Neuron (in vitro differentiated cells): ENCODE data around the gene JPT2.

Source experiments
- H2AFZ ChIP-seq: one replicate; pipeline ENCODE4 v1.6.1; 2013; ENCODE audit warnings: low read depth, mild to moderate bottlenecking, inconsistent platforms, low read length, moderate library complexity
- H3K27me3 ChIP-seq: one replicate; pipeline ENCODE4 v1.6.1; 2013; ENCODE audit warnings: low read length; ENCODE audit not compliant: insufficient read depth
- H3K36me3 ChIP-seq: one replicate; pipeline ENCODE4 v1.6.1; 2013; ENCODE audit warnings: low read length; ENCODE audit not compliant: insufficient read depth
- H3K4me1 ChIP-seq: one replicate; pipeline ENCODE4 v1.6.1; 2013; ENCODE audit warnings: low read length; ENCODE audit not compliant: insufficient read depth
- H3K4me3 ChIP-seq: 2 replicates; pipeline ENCODE4 v1.5.1; 2013; ENCODE audit warnings: mild to moderate bottlenecking, low read length, moderate library complexity
- H3K9me3 ChIP-seq: one replicate; pipeline ENCODE4 v1.6.1; 2013; ENCODE audit warnings: low read length

The JPT2 gene

GRCh38 chr16:1743376-1744337 is 65.6 kb downstream of the JPT2 start:
- H3K36me3 ChIP-seq: peaks cover 42% of the 10 kb centered on the region
- no peak overlapping the region for H3K4me3 ChIP-seq
- no peak overlapping the region for H2AFZ ChIP-seq

DNA sequence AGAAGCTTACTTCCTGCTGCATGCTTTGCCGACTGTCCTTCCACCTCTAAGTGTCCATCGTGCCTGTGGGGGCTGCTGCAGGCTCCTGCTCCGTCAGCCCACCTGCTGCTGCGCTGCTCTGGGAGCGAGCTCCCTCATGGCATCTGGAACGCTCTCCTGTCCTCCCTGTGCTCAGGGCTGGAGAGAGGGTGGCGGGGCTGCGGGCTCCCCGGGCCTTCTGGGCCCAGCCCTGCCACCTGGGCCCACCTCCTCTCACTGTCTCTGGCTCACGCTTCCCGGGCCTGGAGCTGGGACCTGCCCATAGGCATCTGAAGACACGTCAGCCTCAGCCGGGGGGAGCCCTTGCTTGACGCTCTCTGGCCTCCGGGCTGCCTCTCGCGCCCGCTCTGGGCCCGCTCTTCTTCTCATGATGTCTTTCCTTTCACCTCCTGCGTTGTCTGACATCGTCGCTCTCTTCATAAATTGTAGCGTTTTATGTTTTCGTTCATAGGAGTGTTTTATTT is 66.3 kb downstream of the JPT2 start:
- no peaks in the 10 kb centered on the region for H3K27me3 ChIP-seq
- H3K4me1 ChIP-seq: no peaks in the 10 kb centered on the region
- peaks cover 50% of the 10 kb centered on the region for H3K36me3 ChIP-seq
- H3K4me3 ChIP-seq: no peak overlapping the region
- no peaks in the 10 kb centered on the region for H3K9me3 ChIP-seq
- H2AFZ ChIP-seq: no peak overlapping the region

More at GRCh38 chr16:1743376-1744337, 65.6 kb downstream of the JPT2 start:
- Histone ChIP-seq H3K27me3 (no peaks in the 10 kb centered on the region), H3K4me1 (no peaks in the 10 kb centered on the region), H3K9me3 (no peaks in the 10 kb centered on the region)

DNA sequence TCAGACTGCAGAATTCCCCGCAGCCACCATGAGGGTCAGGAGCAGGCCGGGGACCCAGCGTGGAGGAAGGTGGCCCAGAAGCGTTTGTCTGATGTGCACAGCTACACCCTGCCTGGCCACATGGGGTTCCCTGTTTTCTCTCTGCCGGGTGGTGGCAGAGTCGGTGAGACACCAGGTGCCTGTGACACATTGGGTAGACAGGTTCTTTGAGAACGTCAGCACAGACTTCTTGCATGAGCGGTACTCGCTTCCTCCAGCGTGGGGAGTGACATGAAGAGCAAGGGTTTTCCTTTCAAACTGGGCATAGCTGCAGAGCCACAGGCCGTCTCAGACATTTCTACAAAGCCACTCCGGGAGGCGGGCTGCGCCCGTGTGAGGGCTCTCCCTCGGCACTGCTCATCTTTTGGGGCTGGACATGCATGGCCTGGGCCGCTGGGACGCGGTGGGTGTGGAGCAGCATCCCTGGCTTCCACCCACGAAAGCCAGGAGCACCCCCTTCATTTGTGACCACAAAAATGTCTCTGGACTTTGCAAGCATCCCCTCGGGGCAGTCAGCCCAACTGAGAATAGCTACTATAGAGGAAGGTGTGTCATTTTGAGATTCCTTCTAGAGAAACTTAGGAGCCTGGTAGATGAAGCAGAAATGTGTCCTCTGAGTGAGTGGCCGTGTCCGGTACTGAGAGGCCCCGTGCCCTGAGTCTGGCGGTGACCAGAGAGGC is 67.3 kb downstream of the JPT2 start:
- no peak overlapping the region for H3K4me3 ChIP-seq
- no peak overlapping the region for H2AFZ ChIP-seq
- peaks cover 54% of the 10 kb centered on the region for H3K36me3 ChIP-seq
- no peaks in the 10 kb centered on the region for H3K27me3 ChIP-seq
- H3K9me3 ChIP-seq: no peaks in the 10 kb centered on the region
- H3K4me1 ChIP-seq: no peaks in the 10 kb centered on the region

DNA sequence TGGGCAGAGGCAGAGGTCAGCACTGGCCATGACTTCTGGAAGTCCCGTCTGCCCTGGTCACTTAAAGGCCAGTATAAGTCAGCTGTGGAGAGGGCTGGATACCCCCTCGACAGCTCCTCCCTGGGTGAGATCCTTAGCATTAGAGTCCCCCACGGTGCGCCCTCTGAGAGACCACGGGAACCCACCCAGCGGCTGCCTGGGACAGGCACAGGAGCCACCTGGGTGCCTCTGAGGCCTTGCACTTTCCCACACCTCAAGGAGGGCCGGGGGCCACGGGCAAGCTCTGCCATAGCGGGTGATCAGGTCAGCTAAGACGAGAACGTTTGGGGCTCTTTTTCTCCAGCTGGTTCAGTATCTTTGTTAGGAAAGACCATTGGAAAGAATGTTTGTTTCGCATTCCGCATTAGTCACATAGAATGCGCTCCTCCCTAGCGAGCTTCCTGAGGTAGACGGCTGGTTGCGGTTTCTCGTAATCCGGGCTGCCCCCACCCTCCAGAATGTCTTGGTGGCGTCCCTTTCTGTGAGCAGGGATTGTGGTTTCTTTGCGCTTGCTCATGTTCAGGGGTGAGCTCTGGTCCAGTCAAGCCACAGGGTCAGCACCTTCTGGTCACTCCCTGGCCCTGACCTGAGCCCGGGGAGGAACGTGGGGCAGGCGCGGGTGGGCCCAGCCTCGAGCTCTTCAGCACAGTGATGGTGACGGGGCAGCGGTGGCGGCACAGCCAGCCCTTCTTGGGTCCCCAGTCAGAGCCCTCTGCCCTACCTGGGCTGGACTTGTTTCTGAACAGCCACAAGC is 68.0 kb downstream of the JPT2 start:
- Histone ChIP-seq H3K4me3 (no peak overlapping the region), H3K36me3 (peaks cover 57% of the 10 kb centered on the region), H3K4me1 (no peaks in the 10 kb centered on the region), H3K9me3 (no peaks in the 10 kb centered on the region), H2AFZ (no peak overlapping the region), H3K27me3 (no peaks in the 10 kb centered on the region)

GRCh38 chr16:1746693-1747195 is 68.7 kb downstream of the JPT2 start:
- Histone ChIP-seq H3K27me3 (no peaks in the 10 kb centered on the region), H3K9me3 (no peaks in the 10 kb centered on the region), H3K4me3 (no peak overlapping the region), H3K36me3 (peaks cover 62% of the 10 kb centered on the region), H3K4me1 (no peaks in the 10 kb centered on the region), H2AFZ (no peak overlapping the region)

DNA sequence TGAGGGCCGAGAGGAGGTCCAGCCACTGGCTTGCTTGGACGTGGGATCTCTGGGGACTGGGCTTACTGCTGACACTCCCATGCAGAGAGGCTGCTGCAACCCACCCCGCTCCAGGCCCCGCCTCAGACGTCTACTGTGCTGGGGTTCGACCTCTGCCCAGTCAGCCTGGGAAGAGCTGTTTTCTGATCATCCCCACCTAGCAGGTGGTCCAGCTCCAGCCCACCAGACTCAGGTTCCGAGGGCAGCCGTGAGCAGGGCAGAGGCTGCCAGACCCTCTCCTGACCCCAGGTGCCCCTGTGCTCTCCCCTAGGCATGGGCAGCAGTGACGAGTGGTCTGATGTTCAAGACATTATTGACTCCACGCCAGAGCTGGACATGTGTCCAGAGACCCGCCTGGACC is 69.9 kb downstream of the JPT2 start:
- H3K9me3 ChIP-seq: no peaks in the 10 kb centered on the region
- H3K4me1 ChIP-seq: no peaks in the 10 kb centered on the region
- no peak overlapping the region for H2AFZ ChIP-seq
- H3K27me3 ChIP-seq: no peaks in the 10 kb centered on the region
- H3K4me3 ChIP-seq: no peak overlapping the region
- H3K36me3 ChIP-seq: peaks cover 73% of the 10 kb centered on the region

DNA sequence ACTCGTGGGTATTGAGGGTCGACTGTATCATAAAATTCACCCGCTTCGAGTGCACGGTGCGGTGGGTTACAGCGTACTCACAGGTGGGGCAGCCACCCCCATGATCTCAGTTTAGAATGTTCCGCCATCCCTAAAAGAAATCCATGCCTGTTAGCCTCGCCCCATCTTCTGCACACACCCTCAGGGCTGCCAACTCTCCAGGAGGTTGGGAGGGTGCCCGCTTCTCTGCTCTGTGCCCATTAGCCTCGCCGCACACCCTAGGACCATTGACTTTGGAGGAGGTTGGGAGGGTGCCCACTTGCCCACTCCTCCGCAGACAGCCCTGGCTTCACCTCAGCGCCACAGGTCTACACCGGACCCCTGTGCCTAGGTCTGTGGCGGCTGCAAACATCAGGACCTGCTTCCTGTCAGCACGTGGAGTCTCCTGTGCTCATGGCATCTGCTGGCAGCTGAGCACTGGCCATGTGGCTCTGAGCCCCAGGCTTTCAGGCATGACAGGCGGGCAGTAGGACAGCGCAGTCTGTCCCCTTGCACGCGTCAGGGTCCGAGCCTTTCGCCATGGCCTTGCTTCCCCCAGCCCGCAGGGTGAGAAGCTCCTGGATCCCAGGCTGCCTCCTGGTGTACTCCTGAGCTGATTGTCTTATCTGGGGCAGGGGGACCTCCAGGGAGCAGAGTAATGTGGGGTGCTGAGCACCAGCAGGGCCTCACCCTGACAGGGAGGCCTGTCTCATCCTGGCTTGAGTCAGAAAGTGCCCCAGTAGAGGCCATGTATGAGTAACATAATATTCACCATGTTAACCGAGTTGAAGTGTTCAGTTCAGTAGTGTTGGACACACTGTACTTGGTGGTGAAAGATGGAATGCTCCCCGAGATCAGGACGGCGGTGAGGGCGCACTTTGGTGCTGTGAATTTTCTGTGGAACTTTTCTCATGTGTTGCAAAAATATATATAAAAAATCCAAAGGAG is 71.4 kb downstream of the JPT2 start:
- H3K9me3 ChIP-seq: no peaks in the 10 kb centered on the region
- no peaks in the 10 kb centered on the region for H3K27me3 ChIP-seq
- H2AFZ ChIP-seq: no peak overlapping the region
- no peak overlapping the region for H3K4me3 ChIP-seq
- H3K36me3 ChIP-seq: peaks cover 65% of the 10 kb centered on the region
- no peaks in the 10 kb centered on the region for H3K4me1 ChIP-seq
